Panc1 (cell line): ENCODE results near the gene PCDHGA1. TPM values are rescaled to one million over a fixed set of nuclear protein-coding genes. Genes with fewer than 3 reads are reported as not detected.

Experiments
- ATAC-seq: fragments of 200-7000 bp; cut with Tn5 transposase; 2 replicates; pipeline ENCODE4 v1.9.1; 2020; ENCODE audit warnings: mild to moderate bottlenecking, moderate library complexity
- BruUV-seq: library from RNA; stranded (reverse); fragments of 400-500 nt; replicated peaks from 2 replicates; lab custom pipeline; 2021; lab: Mats Ljungman, UMichigan
- CTCF ChIA-PET: fragments of 300-600 bp; sonication (Branson Sonifier 250); formaldehyde crosslinking; loops from one replicate; lab custom pipeline; 2022; ENCODE audit warnings: antibody characterized with exemption; lab: Charles Lee
- POLR2A ChIA-PET: fragments of 300-600 bp; sonication (Branson Sonifier 250); formaldehyde crosslinking; loops from one replicate; lab custom pipeline; 2022; ENCODE audit warnings: antibody characterized with exemption; lab: Charles Lee
- DNase-seq: peaks from one replicate; pipeline ENCODE4 v3.0.0-alpha.2; 2010; ENCODE audit warnings: low read depth, low spot score
- H3K27ac ChIP-seq: 2 replicates; pipeline ENCODE4 v1.5.1; 2011; ENCODE audit warnings: mild to moderate bottlenecking, low read length, inconsistent platforms
- H3K27me3 ChIP-seq: fragments of 200-500 bp; sonication (Bioruptor generic); 2 replicates; pipeline ENCODE4 v1.6.0; 2014; ENCODE audit warnings: low read length, inconsistent platforms; ENCODE audit not compliant: control insufficient read depth, insufficient read depth
- H3K36me3 ChIP-seq: fragments of 200-500 bp; sonication (Bioruptor generic); 2 replicates; pipeline ENCODE4 v1.5.1; 2014; ENCODE audit warnings: inconsistent platforms, mild to moderate bottlenecking, low read length, moderate library complexity; ENCODE audit not compliant: control insufficient read depth, insufficient read depth
- H3K4me1 ChIP-seq: 2 replicates; pipeline ENCODE4 v1.5.1; 2011; ENCODE audit warnings: inconsistent platforms, mild to moderate bottlenecking, low read length, moderate library complexity; ENCODE audit not compliant: control insufficient read depth, insufficient read depth
- H3K4me3 ChIP-seq, 2 experiments: 2 replicates each; pipeline ENCODE4 v1.5.1; 2011 to 2012; ENCODE audit warnings: low read depth in 2 of 2, low read length in 2 of 2, mild to moderate bottlenecking in 2 of 2, inconsistent platforms in 1 of 2, moderate library complexity in 1 of 2
- H3K9me3 ChIP-seq: fragments of 200-500 bp; sonication (Bioruptor generic); 2 replicates; pipeline ENCODE4 v1.5.1; 2014; ENCODE audit warnings: low read depth, mild to moderate bottlenecking, inconsistent platforms, low read length, moderate library complexity; ENCODE audit not compliant: control insufficient read depth, insufficient read depth
- CTCF ChIP-seq: fragments of 450-650 bp; IDR thresholded peaks from 2 replicates; pipeline ENCODE4 v1.5.1; 2017; ENCODE audit warnings: mild to moderate bottlenecking
- POLR2AphosphoS5 ChIP-seq: IDR thresholded peaks from 2 replicates; pipeline ENCODE4 v1.6.1; 2012; ENCODE audit warnings: mild to moderate bottlenecking, low read depth, low read length, moderate library complexity
- SIN3A ChIP-seq: IDR thresholded peaks from 2 replicates; pipeline ENCODE4 v1.6.1; 2012; ENCODE audit warnings: low read depth, mild to moderate bottlenecking, low read length, moderate library complexity, borderline replicate concordance; ENCODE audit not compliant: insufficient read depth
- TCF7L2 ChIP-seq: IDR thresholded peaks from 2 replicates; pipeline ENCODE4 v1.6.1; 2011; ENCODE audit warnings: mild to moderate bottlenecking, low read depth, low read length, inconsistent platforms
- in situ Hi-C: cut with HindIII; loops from 2 replicates; pipeline ENCODE4 v1.10.0; 2016; ENCODE audit warnings: low sequenced_read_pairs, low pct_unique_long_range_greater_than_20kb
- intact Hi-C: fragments of 100-400 bp; cut with micrococcal nuclease; formaldehyde crosslinking; loops from one replicate; pipeline ENCODE4 v1.10.0; 2022; ENCODE audit not compliant: unreplicated experiment
- total RNA-seq: library from RNA; stranded (reverse); gene quantifications from one replicate; pipeline ENCODE4 v1.2.1, GENCODE V29; 2021; ENCODE audit not compliant: unreplicated experiment
- TF ChIP-seq, protein P1 (sequence below), 2 experiments: IDR thresholded peaks; 2 replicates each; pipeline ENCODE4 v1.6.1; 2011 to 2012; ENCODE audit warnings: low read depth in 2 of 2, control low read depth in 1 of 2, low read length in 1 of 2, mild to moderate bottlenecking in 1 of 2, moderate library complexity in 1 of 2; ENCODE audit not compliant: insufficient read depth in 1 of 2

The PCDHGA1 gene
- total RNA-seq, 1 experiment from 2014 or later, result 0.92 TPM

DNA sequence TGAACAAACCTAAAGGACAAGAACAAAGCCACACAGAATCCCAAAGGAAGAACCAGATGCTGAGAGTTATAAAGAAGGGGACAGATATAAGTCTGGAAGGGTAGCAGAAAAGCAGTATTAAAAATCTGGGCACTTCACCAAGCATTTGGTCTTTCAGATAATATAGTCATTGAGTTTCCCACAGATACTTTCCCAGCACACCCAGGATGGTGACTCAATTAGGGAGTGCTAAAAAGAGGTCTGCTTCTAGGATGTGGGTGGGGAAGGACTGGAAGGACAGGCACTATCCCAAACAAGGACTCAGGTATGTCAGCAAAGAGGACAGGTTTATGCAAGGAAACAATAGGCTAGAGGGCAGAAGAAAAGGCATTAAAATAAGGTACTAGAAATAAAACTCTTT, 229.1 kb downstream of the PCDHGA1 start:
- ATAC-seq (no peak), DNase-seq (no peak)
- ChIA-PET CTCF (interaction anchor here (0.7 kb wide), 1 partner anchor 56 kb away, joined by 7 read pairs; no protein-coding TSS in a partner anchor), POLR2A (no interaction called here)
- intact Hi-C loops (loop anchor here (2.0 to 5.0 kb wide), 2 partner anchors 147 to 352 kb away; partner anchors contain the start of genes PCDHB12 and PCDHGA10), in situ Hi-C loops (no loop called here)
- Histone ChIP-seq H3K36me3 (peaks cover 11% of the 10 kb centered on the region), H3K27me3 (no peaks in the 10 kb centered on the region), H3K27ac (no peak overlapping the region), H3K4me1 (peaks cover 19% of the 10 kb centered on the region), H3K9me3 (no peaks in the 10 kb centered on the region), H3K4me3 (no peak overlapping the region)
- TF ChIP-seq POLR2AphosphoS5 (no peak), TCF7L2 (no peak), SIN3A (no peak), CTCF (no peak)
- TF ChIP-seq, protein P1, sequence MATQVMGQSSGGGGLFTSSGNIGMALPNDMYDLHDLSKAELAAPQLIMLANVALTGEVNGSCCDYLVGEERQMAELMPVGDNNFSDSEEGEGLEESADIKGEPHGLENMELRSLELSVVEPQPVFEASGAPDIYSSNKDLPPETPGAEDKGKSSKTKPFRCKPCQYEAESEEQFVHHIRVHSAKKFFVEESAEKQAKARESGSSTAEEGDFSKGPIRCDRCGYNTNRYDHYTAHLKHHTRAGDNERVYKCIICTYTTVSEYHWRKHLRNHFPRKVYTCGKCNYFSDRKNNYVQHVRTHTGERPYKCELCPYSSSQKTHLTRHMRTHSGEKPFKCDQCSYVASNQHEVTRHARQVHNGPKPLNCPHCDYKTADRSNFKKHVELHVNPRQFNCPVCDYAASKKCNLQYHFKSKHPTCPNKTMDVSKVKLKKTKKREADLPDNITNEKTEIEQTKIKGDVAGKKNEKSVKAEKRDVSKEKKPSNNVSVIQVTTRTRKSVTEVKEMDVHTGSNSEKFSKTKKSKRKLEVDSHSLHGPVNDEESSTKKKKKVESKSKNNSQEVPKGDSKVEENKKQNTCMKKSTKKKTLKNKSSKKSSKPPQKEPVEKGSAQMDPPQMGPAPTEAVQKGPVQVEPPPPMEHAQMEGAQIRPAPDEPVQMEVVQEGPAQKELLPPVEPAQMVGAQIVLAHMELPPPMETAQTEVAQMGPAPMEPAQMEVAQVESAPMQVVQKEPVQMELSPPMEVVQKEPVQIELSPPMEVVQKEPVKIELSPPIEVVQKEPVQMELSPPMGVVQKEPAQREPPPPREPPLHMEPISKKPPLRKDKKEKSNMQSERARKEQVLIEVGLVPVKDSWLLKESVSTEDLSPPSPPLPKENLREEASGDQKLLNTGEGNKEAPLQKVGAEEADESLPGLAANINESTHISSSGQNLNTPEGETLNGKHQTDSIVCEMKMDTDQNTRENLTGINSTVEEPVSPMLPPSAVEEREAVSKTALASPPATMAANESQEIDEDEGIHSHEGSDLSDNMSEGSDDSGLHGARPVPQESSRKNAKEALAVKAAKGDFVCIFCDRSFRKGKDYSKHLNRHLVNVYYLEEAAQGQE (IDR thresholded peaks at IDR 0.05; ENCODE audit: insufficient read depth in 1 of 2, low read depth in 2 of 2, low read length in 1 of 2), result no peak
- no TSS peak for BruUV-seq

GRCh38 chr5:141560151-141560550, 229.8 kb downstream of the PCDHGA1 start:
- Histone ChIP-seq H3K36me3 (peaks cover 14% of the 10 kb centered on the region), H3K9me3 (no peaks in the 10 kb centered on the region), H3K4me1 (peaks cover 21% of the 10 kb centered on the region), H3K27me3 (no peaks in the 10 kb centered on the region), H3K4me3 (no peak overlapping the region), H3K27ac (0 out of 2 replicates have a peak overlapping the region, but pooled peaks have one; percentile 12)
- BruUV-seq, result no TSS peak
- intact Hi-C loops, result loop anchor here (5.0 kb wide), 1 partner anchor 338 kb away; the partner anchor contains the start of gene PCDHB14
- in situ Hi-C loops, result no loop called here
- ATAC-seq (no peak), DNase-seq (no peak)
- ChIA-PET POLR2A (no interaction called here), CTCF (interaction anchor here (0.6 to 0.7 kb wide), 2 partner anchors 343 to 383 kb away, joined by 8 to 9 read pairs; partner anchors contain the start of gene PCDHB8)
- TF ChIP-seq POLR2AphosphoS5 (no peak), CTCF (no peak), SIN3A (no peak), TCF7L2 (no peak)
- TF ChIP-seq, protein P1 (IDR thresholded peaks at IDR 0.05; ENCODE audit: insufficient read depth in 1 of 2, low read depth in 2 of 2, low read length in 1 of 2), result no peak
